Breast epithelium (tissue), 4 donors: Measurements from ENCODE around the gene AZU1. TPM values are rescaled to one million over a fixed set of nuclear protein-coding genes. Genes with fewer than 3 reads are reported as not detected.
A peak's percentile ranks its signal among the peaks of the same experiment; 100 is the strongest.
"Not testable (repeated sequence)": the region's sequence is repeated elsewhere in the genome, so short reads cannot be mapped to it uniquely, and the experiment has no call there.

Experiments
- DNase-seq, 2 donors: peaks; one replicate each; pipeline ENCODE4 v3.0.0-alpha.2; 2019; ENCODE audit warnings: low spot score in 2 of 2
- H3K27ac ChIP-seq, 2 donors: fragments of 200-600 bp; sonication (generic) in 1 of 2; one replicate each; pipeline ENCODE4 v1.5.1; 2016 to 2019; ENCODE audit warnings: mild to moderate bottlenecking in 1 of 2
- H3K27me3 ChIP-seq, 2 donors: fragments of 200-600 bp; sonication (generic) in 1 of 2; one replicate each; pipeline versions ENCODE4 v1.5.1 to v1.6.0; 2017 to 2019; ENCODE audit warnings: control low read depth in 1 of 2, mild to moderate bottlenecking in 1 of 2
- H3K36me3 ChIP-seq: fragments of 200-600 bp; one replicate; pipeline ENCODE4 v1.5.1; 2019
- H3K4me1 ChIP-seq, 2 donors: fragments of 200-600 bp; sonication (generic); one replicate each; pipeline ENCODE4 v1.5.1; 2016 to 2019; ENCODE audit warnings: control low read depth in 1 of 2
- H3K4me3 ChIP-seq, 3 donors: fragments of 200-600 bp; sonication (generic); 1 replicate in 2 of 3; 2 replicates in 1 of 3; pipeline ENCODE4 v1.5.1; 2016 to 2019; ENCODE audit warnings: mild to moderate bottlenecking in 3 of 3, moderate library complexity in 2 of 3
- H3K9me3 ChIP-seq, 2 donors: fragments of 200-600 bp; sonication (generic) in 1 of 2; one replicate each; pipeline ENCODE4 v1.5.1; 2016 to 2019; ENCODE audit warnings: control low read depth in 1 of 2
- POLR2A ChIP-seq: fragments of 450-650 bp; IDR thresholded peaks from one replicate; pipeline ENCODE4 v1.6.1; 2016; ENCODE audit warnings: antibody characterized with exemption, mild to moderate bottlenecking, moderate library complexity
- POLR2AphosphoS5 ChIP-seq, 3 donors: sonication (generic); formaldehyde crosslinking; IDR thresholded peaks; one replicate each; pipeline ENCODE4 v1.6.1; 2017; ENCODE audit warnings: antibody characterized with exemption in 3 of 3
- intact Hi-C: fragments of 100-400 bp; cut with DNase I; formaldehyde crosslinking; loops from one replicate; pipeline ENCODE4 v1.15.1; 2023; ENCODE audit warnings: low total_unique reads
- total RNA-seq, 3 donors: library from RNA; depleted of rRNA; stranded (reverse); fragments of >200 nt; gene quantifications; one replicate each; pipeline ENCODE4 v1.1.0, GENCODE V29; 2016
- TF ChIP-seq, protein P1 (sequence below), 3 donors: fragments of 450-650 bp; IDR thresholded peaks; one replicate each; pipeline ENCODE4 v1.5.1; 2016 to 2017; ENCODE audit warnings: antibody characterized with exemption in 3 of 3, mild to moderate bottlenecking in 3 of 3, moderate library complexity in 3 of 3

The AZU1 gene
- total RNA-seq, 3 donors from 2014 or later: 0.29 TPM; not detected in 2

GRCh38 chr19:834216-834615 lies 6.6 kb downstream of the AZU1 start:
- no peak overlapping the region for H3K4me3 ChIP-seq
- no peaks in the 10 kb centered on the region for H3K9me3 ChIP-seq
- intact Hi-C loops: no loop called here
- DNase-seq: no peak
- H3K4me1 ChIP-seq: no peaks in the 10 kb centered on the region
- TF ChIP-seq POLR2AphosphoS5 (IDR thresholded peaks at IDR 0.05): no peak
- TF ChIP-seq, protein P1, sequence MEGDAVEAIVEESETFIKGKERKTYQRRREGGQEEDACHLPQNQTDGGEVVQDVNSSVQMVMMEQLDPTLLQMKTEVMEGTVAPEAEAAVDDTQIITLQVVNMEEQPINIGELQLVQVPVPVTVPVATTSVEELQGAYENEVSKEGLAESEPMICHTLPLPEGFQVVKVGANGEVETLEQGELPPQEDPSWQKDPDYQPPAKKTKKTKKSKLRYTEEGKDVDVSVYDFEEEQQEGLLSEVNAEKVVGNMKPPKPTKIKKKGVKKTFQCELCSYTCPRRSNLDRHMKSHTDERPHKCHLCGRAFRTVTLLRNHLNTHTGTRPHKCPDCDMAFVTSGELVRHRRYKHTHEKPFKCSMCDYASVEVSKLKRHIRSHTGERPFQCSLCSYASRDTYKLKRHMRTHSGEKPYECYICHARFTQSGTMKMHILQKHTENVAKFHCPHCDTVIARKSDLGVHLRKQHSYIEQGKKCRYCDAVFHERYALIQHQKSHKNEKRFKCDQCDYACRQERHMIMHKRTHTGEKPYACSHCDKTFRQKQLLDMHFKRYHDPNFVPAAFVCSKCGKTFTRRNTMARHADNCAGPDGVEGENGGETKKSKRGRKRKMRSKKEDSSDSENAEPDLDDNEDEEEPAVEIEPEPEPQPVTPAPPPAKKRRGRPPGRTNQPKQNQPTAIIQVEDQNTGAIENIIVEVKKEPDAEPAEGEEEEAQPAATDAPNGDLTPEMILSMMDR (IDR thresholded peaks at IDR 0.05): no peak
- TF ChIP-seq POLR2A: no peak
- no peak overlapping the region for H3K27ac ChIP-seq
- H3K27me3 ChIP-seq: peaks cover 8 to 40% of the 10 kb centered on the region in 2 donors
- no peaks in the 10 kb centered on the region for H3K36me3 ChIP-seq

DNA sequence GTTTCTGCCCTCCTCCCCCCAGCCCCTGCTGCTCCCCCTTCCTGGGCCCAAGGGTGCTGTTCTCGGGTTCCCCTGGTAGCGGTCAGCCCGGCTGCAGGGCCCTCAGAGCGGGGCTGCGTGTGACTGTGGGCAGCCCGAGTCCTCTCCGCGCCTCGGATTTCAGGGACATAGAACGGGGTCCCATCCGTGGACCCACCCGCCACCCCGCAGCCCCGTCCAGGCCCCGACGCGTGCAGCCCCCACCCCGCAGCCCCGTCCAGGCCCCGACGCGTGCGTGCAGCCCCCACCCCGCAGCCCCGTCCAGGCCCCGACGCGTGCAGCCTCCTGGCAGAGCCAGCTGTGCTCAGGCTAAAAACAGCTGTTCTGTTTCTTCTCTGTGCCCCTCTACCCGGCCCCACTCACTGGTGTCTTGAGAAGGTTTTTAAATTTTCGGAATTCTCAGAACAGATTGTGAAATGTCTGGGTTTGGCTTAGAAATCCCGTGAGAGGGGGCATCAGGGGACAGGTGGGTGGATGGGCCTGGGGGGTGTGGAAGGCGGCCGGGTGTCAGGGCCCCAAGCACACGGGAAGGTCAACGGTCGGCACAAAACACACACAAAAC lies 7.7 kb downstream of the AZU1 start:
- H3K27ac ChIP-seq: no peak overlapping the region
- intact Hi-C loops: no loop called here
- no peaks in the 10 kb centered on the region for H3K9me3 ChIP-seq
- H3K36me3 ChIP-seq: no peaks in the 10 kb centered on the region
- no peak for TF ChIP-seq POLR2AphosphoS5 (IDR thresholded peaks at IDR 0.05)
- TF ChIP-seq, protein P1 (IDR thresholded peaks at IDR 0.05): no peak
- TF ChIP-seq POLR2A: no peak
- peaks cover 8 to 36% of the 10 kb centered on the region in 2 donors for H3K27me3 ChIP-seq
- H3K4me1 ChIP-seq: no peaks in the 10 kb centered on the region
- H3K4me3 ChIP-seq: no peak overlapping the region
- no peak for DNase-seq

DNA sequence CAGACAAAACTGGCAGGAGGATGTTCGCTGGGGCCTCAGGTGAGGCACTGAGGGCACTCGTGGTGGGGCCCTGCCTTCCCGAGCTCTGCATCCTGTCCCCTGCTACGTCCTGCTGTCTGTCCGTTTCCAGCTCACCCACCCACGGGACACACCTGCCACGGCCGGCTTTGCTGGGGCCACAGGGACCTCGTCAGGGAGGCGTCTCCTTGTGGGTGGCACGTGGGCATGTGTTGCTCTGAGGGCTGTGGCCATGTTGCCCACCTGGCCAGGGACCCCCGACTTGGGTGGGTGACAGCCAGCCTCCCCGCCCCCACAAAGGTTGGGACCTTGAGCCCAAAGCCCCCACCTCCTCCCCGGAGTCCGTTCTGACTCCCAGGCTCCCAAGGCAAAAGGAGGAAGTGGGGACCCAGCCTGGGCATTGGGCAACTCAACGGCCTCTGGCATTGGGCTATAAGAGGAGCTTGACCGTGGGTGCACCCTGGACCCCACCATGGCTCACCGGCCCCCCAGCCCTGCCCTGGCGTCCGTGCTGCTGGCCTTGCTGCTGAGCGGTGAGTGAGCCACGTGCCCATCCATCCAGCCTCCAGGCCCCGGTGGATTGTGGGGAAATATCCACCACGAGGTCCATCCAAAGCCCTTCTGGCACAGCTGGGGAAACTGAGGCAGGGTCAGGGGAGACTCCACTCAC lies 13.0 kb downstream of the AZU1 start, which contains the start of gene PRTN3:
TSS of gene PRTN3 (plus strand) at position 481 of the 688 bp plus-strand sequence. CDS start at position 491, 10 bp downstream.
- peaks cover 6 to 8% of the 10 kb centered on the region in 2 donors for H3K4me1 ChIP-seq
- DNase-seq: no peak
- no peak within 1 kb of the TSS for H3K4me3 ChIP-seq
- intact Hi-C loops: no loop called here
- no peak for TF ChIP-seq POLR2AphosphoS5 (IDR thresholded peaks at IDR 0.05)
- TF ChIP-seq, protein P1 (IDR thresholded peaks at IDR 0.05): no peak
- no peaks in the 10 kb centered on the region for H3K36me3 ChIP-seq
- H3K27me3 ChIP-seq: peaks cover 8 to 26% of the 10 kb centered on the region in 2 donors
- no peak within 1 kb of the TSS for H3K27ac ChIP-seq
- no peaks in the 10 kb centered on the region for H3K9me3 ChIP-seq

DNA sequence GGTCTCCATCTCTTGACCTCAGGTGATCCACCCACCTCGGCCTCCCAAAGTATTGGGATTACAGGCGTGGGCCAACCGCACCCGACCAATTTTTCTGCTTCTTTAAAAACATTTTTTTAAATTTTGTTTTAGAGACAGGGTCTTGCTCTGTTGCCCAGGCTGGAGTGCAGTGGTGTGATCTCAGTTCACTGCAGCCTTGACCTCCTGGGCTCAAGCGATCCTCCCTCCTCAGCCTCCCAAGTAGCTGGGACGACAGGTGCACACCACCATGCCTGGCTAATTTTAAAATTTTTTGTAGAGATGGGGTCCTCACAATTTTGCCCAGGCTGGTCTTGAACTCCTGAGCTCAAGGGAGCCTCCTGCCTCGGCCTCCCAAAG lies 15.2 kb downstream of the AZU1 start:
- H3K4me1 ChIP-seq, H3K36me3 ChIP-seq, DNase-seq, H3K9me3 ChIP-seq, intact Hi-C loops, H3K27ac ChIP-seq, H3K4me3 ChIP-seq: not testable (repeated sequence)
- H3K27me3 ChIP-seq: peaks cover 4 to 25% of the 10 kb centered on the region in 2 donors

- Histone ChIP-seq H3K9me3 (no peaks in the 10 kb centered on the region), H3K4me1 (peaks cover 6 to 8% of the 10 kb centered on the region in 2 donors), H3K36me3 (no peaks in the 10 kb centered on the region), H3K4me3 (peak overlapping the region; percentile 16 to 64 (median 43)), H3K27me3 (peaks cover 4 to 25% of the 10 kb centered on the region in 2 donors), H3K27ac (no peak overlapping the region)
- TF ChIP-seq POLR2AphosphoS5 (IDR thresholded peaks at IDR 0.05) (no peak), POLR2A (no peak)
- TF ChIP-seq, protein P1 (IDR thresholded peaks at IDR 0.05): peak in 1 of 3 donors; percentile 32
- no peak for DNase-seq
- intact Hi-C loops: no loop called here
Observed at GRCh38 chr19:843180-843835, 15.7 kb downstream of the AZU1 start.
